Neural progenitor cell (in vitro differentiated cells): ENCODE results near the gene PLCH2. TPM values are rescaled to one million over a fixed set of nuclear protein-coding genes. Genes with fewer than 3 reads are reported as not detected.
A peak's percentile ranks its signal among the peaks of the same experiment; 100 is the strongest.

ENCODE experiments used
- DNase-seq: peaks from one replicate; pipeline ENCODE4 v3.0.0-alpha.2; 2016; ENCODE audit warnings: low spot score
- H2AFZ ChIP-seq: fragments of 200-600 bp; sonication (generic); replicated peaks from 2 replicates; pipeline ENCODE4 v1.6.1; 2016; ENCODE audit warnings: antibody characterized with exemption
- H3F3A ChIP-seq: fragments of 200-600 bp; sonication (generic); 2 replicates; pipeline ENCODE4 v1.6.1; 2016; ENCODE audit warnings: antibody characterized with exemption, low read depth
- H3K27ac ChIP-seq: fragments of 200-600 bp; sonication (generic); 2 replicates; pipeline ENCODE4 v1.5.1; 2016; ENCODE audit warnings: mild to moderate bottlenecking
- H3K27me3 ChIP-seq: fragments of 200-600 bp; sonication (generic); 2 replicates; pipeline ENCODE4 v1.6.1; 2016; ENCODE audit warnings: mild to moderate bottlenecking, moderate library complexity
- H3K36me3 ChIP-seq: fragments of 200-600 bp; sonication (generic); 2 replicates; pipeline ENCODE4 v1.5.1; 2016
- H3K4me1 ChIP-seq: fragments of 200-600 bp; sonication (generic); 2 replicates; pipeline ENCODE4 v1.6.1; 2016; ENCODE audit warnings: mixed run types
- H3K4me2 ChIP-seq: fragments of 200-600 bp; sonication (generic); 2 replicates; pipeline ENCODE4 v1.6.1; 2016
- H3K4me3 ChIP-seq: fragments of 200-600 bp; sonication (generic); 2 replicates; pipeline ENCODE4 v1.5.1; 2016
- H3K79me2 ChIP-seq: fragments of 200-600 bp; sonication (generic); 2 replicates; pipeline ENCODE4 v1.6.1; 2016; ENCODE audit warnings: low read depth
- H3K9ac ChIP-seq: fragments of 200-600 bp; sonication (generic); 2 replicates; pipeline ENCODE4 v1.6.1; 2016
- H3K9me3 ChIP-seq: fragments of 200-600 bp; sonication (generic); 2 replicates; pipeline ENCODE4 v1.5.1; 2016; ENCODE audit warnings: low read depth
- H4K20me1 ChIP-seq: fragments of 200-600 bp; sonication (generic); 2 replicates; pipeline ENCODE4 v1.6.1; 2016; ENCODE audit warnings: low read depth
- H3K27ac Mint-ChIP-seq: 3 replicates; pipeline ENCODE4 v1.8.0; 2021; ENCODE audit warnings: mixed read lengths
- H3K27me3 Mint-ChIP-seq: 2 replicates; pipeline ENCODE4 v1.8.0; 2022; ENCODE audit warnings: low read depth, mild to moderate bottlenecking, inconsistent platforms, moderate library complexity, mixed read lengths; ENCODE audit not compliant: insufficient read depth
- H3K36me3 Mint-ChIP-seq: 3 replicates; pipeline ENCODE4 v1.8.0; 2021; ENCODE audit warnings: mixed read lengths
- H3K4me1 Mint-ChIP-seq: 3 replicates; pipeline ENCODE4 v1.8.0; 2021; ENCODE audit warnings: mixed read lengths
- H3K4me3 Mint-ChIP-seq: 3 replicates; pipeline ENCODE4 v1.8.0; 2021; ENCODE audit warnings: mild to moderate bottlenecking, moderate library complexity, mixed read lengths
- H3K9me3 Mint-ChIP-seq: 3 replicates; pipeline ENCODE4 v1.8.0; 2020; ENCODE audit warnings: mixed read lengths
- CTCF ChIP-seq: fragments of 200-600 bp; sonication (generic); IDR thresholded peaks from 2 replicates; pipeline ENCODE4 v1.5.1; 2017; ENCODE audit warnings: antibody characterized with exemption, mild to moderate bottlenecking
- EZH2 ChIP-seq: fragments of 200-600 bp; sonication (generic); IDR thresholded peaks from 2 replicates; pipeline ENCODE4 v1.6.1; 2017; ENCODE audit warnings: antibody characterized with exemption, mild to moderate bottlenecking, moderate library complexity
- EZH2phosphoT487 ChIP-seq: fragments of 200-600 bp; sonication (generic); IDR thresholded peaks from 2 replicates; pipeline ENCODE4 v1.6.1; 2017; ENCODE audit warnings: antibody characterized with exemption
- total RNA-seq: library from RNA; depleted of rRNA; stranded (reverse); fragments of >200 nt; gene quantifications from 2 replicates; pipeline ENCODE4 v1.2.3, GENCODE V29; 2015; ENCODE audit warnings: low replicate concordance

Gene PLCH2
- total RNA-seq, 1 donor from 2014 or later = 0.54 TPM

- H4K20me1 ChIP-seq = no peaks in the 10 kb centered on the region
- H3K4me3 Mint-ChIP-seq = no peak overlapping the region
- H3K27ac ChIP-seq = no peak overlapping the region
- H3K4me1 ChIP-seq = no peaks in the 10 kb centered on the region
- no peak overlapping the region for H3K4me2 ChIP-seq
- H3K4me3 ChIP-seq = no peak overlapping the region
- H3K27ac Mint-ChIP-seq = peak overlapping the region; percentile 79
- H3K36me3 ChIP-seq = no peaks in the 10 kb centered on the region
- no peak overlapping the region for H2AFZ ChIP-seq
- peaks cover 2% of the 10 kb centered on the region for H3K27me3 Mint-ChIP-seq
- no peak for DNase-seq
- peaks cover 11% of the 10 kb centered on the region for H3K4me1 Mint-ChIP-seq
- H3K9me3 ChIP-seq = no peaks in the 10 kb centered on the region
- peaks cover 4% of the 10 kb centered on the region for H3K9me3 Mint-ChIP-seq
- no peaks in the 10 kb centered on the region for H3K27me3 ChIP-seq
- no peaks in the 10 kb centered on the region for H3K79me2 ChIP-seq
- no peak overlapping the region for H3K9ac ChIP-seq
- H3F3A ChIP-seq = no peaks in the 10 kb centered on the region
- TF ChIP-seq CTCF (no peak), EZH2phosphoT487 (no peak), EZH2 (no peak)
- H3K36me3 Mint-ChIP-seq = no peaks in the 10 kb centered on the region
Observed at GRCh38 chr1:2493691-2494322, 17.7 kb downstream of the PLCH2 start.

GRCh38 chr1:2494323-2494693 is 18.2 kb downstream of the PLCH2 start:
- Mint-ChIP-seq H3K4me1 (peaks cover 11% of the 10 kb centered on the region), H3K27ac (peak overlapping the region; percentile 79)

GRCh38 chr1:2495026-2495425 is 18.9 kb downstream of the PLCH2 start:
- no peak overlapping the region for H3K27ac Mint-ChIP-seq
- Histone ChIP-seq H3F3A (no peaks in the 10 kb centered on the region), H3K9me3 (no peaks in the 10 kb centered on the region), H3K79me2 (no peaks in the 10 kb centered on the region), H4K20me1 (no peaks in the 10 kb centered on the region), H3K36me3 (no peaks in the 10 kb centered on the region), H3K4me2 (no peak overlapping the region), H3K9ac (no peak overlapping the region), H3K4me1 (no peaks in the 10 kb centered on the region), H3K27me3 (no peaks in the 10 kb centered on the region), H3K4me3 (no peak overlapping the region), H2AFZ (no peak overlapping the region), H3K27ac (no peak overlapping the region)
- no peak overlapping the region for H3K4me3 Mint-ChIP-seq
- no peaks in the 10 kb centered on the region for H3K36me3 Mint-ChIP-seq
- no peaks in the 10 kb centered on the region for H3K9me3 Mint-ChIP-seq
- H3K27me3 Mint-ChIP-seq = peaks cover 2% of the 10 kb centered on the region
- DNase-seq = no peak
- peaks cover 11% of the 10 kb centered on the region for H3K4me1 Mint-ChIP-seq
- TF ChIP-seq CTCF = no peak
- TF ChIP-seq EZH2 = no peak
- TF ChIP-seq EZH2phosphoT487 = no peak

More at GRCh38 chr1:2494323-2494693, 18.2 kb downstream of the PLCH2 start:
- Histone ChIP-seq H2AFZ (no peak overlapping the region), H3F3A (no peaks in the 10 kb centered on the region), H3K4me1 (no peaks in the 10 kb centered on the region), H3K36me3 (no peaks in the 10 kb centered on the region), H3K27ac (no peak overlapping the region), H3K9me3 (no peaks in the 10 kb centered on the region), H3K79me2 (no peaks in the 10 kb centered on the region), H3K27me3 (no peaks in the 10 kb centered on the region), H3K4me3 (no peak overlapping the region), H3K4me2 (no peak overlapping the region), H3K9ac (no peak overlapping the region), H4K20me1 (no peaks in the 10 kb centered on the region)
- H3K36me3 Mint-ChIP-seq = no peaks in the 10 kb centered on the region
- H3K27me3 Mint-ChIP-seq = peaks cover 2% of the 10 kb centered on the region
- H3K9me3 Mint-ChIP-seq = no peaks in the 10 kb centered on the region
- no peak overlapping the region for H3K4me3 Mint-ChIP-seq
- no peak for DNase-seq
- TF ChIP-seq EZH2 (no peak), CTCF (no peak), EZH2phosphoT487 (no peak)
